AG09309 (cell line): ENCODE results near the gene DNAJC3.

Experiments used
- DNase-seq: peaks from one replicate; pipeline ENCODE4 v3.0.0-alpha.2; 2010; ENCODE audit warnings: low read depth
- H3K4me3 ChIP-seq: 2 replicates; pipeline ENCODE4 v1.5.1; 2011; ENCODE audit warnings: mild to moderate bottlenecking, low read depth, low read length, moderate library complexity; ENCODE audit not compliant: control insufficient read depth
- TF ChIP-seq, protein P1 (sequence below): IDR thresholded peaks from 2 replicates; pipeline ENCODE4 v1.5.1; 2011; ENCODE audit warnings: mild to moderate bottlenecking, low read depth, low read length, inconsistent platforms; ENCODE audit not compliant: insufficient read depth, control insufficient read depth; ENCODE audit errors: missing control alignments

Gene DNAJC3

DNA sequence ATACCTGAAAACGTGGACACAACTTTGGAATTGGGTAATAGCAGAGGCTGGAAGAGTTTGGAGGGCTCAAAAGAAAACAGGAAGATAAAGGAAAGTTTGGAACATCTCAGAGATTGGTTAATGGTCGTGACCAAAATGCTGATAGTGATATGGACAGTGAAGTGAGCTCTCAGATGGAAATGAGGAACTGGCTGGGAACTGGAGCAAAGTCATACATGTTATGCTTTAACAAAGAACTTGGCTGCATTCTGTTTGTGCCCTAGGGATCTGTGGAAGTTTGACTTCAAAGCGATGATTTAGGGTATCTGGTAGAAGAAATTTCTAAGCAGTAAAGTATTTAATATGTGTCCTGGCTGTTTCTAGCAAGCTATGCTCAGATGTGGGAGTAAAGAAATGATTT lies 136.2 kb downstream of the DNAJC3 start:
- TF ChIP-seq, protein P1, sequence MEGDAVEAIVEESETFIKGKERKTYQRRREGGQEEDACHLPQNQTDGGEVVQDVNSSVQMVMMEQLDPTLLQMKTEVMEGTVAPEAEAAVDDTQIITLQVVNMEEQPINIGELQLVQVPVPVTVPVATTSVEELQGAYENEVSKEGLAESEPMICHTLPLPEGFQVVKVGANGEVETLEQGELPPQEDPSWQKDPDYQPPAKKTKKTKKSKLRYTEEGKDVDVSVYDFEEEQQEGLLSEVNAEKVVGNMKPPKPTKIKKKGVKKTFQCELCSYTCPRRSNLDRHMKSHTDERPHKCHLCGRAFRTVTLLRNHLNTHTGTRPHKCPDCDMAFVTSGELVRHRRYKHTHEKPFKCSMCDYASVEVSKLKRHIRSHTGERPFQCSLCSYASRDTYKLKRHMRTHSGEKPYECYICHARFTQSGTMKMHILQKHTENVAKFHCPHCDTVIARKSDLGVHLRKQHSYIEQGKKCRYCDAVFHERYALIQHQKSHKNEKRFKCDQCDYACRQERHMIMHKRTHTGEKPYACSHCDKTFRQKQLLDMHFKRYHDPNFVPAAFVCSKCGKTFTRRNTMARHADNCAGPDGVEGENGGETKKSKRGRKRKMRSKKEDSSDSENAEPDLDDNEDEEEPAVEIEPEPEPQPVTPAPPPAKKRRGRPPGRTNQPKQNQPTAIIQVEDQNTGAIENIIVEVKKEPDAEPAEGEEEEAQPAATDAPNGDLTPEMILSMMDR: no peak
- no peak for DNase-seq
- no peak overlapping the region for H3K4me3 ChIP-seq

DNA sequence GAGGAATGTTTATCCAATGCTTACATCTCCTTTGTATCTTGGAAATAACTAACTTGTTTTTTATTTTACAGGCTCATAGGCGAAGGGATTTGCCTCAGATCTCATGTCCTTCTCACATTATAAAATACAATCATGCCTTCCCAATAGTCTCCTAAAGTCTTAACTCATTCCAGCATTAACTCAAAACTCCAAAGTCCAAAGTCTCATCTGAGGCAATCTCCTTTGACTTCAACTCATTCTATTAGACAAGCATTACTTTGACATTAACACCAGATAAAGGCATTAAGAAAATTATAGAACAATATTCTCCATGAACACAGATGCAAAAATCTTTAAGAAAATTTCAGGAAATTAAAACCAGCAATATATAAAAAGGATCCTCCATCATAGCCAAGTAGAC lies 137.6 kb downstream of the DNAJC3 start:
- H3K4me3 ChIP-seq: no peak overlapping the region
- TF ChIP-seq, protein P1: no peak
- DNase-seq: no peak

DNA sequence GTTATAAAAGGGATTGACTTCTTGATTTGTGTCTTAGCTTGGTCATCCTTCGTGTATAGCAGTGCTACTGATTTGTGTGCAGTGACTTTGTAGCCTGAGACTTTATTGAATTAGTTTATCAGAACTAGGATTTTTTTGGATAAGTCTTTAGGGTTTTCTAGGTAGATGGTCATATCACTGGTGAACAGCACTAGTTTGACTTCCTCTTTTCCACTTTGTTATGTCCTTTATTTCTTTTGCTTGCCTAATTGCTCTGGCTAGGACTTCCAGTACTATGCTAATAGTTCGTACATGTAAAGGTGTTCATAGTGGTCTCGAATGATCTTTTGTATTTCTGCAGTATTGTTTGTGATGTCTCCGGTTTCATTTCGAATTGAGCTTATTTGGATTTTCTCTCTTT lies 145.4 kb downstream of the DNAJC3 start:
- TF ChIP-seq, protein P1: no peak
- no peak overlapping the region for H3K4me3 ChIP-seq
- DNase-seq: no peak

DNA sequence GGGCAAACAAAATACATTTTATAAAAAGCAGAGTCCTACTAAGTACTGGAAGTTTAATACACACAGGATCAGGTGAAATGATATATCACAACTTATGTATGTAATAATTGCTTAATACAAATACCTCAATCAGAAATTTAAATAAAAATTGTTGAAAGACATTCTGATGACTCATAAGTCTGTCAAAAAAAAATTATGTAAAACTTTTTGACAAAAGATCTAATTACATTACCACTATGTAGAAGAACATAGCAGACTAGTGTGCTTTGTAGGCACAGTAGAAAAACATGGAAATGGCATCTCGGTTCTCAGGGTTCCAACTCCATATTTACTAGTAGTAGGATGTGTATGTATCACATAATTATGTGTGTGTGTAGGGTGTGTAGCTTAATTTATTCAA lies 156.2 kb downstream of the DNAJC3 start:
- DNase-seq: no peak
- H3K4me3 ChIP-seq: no peak overlapping the region
- TF ChIP-seq, protein P1: no peak

DNA sequence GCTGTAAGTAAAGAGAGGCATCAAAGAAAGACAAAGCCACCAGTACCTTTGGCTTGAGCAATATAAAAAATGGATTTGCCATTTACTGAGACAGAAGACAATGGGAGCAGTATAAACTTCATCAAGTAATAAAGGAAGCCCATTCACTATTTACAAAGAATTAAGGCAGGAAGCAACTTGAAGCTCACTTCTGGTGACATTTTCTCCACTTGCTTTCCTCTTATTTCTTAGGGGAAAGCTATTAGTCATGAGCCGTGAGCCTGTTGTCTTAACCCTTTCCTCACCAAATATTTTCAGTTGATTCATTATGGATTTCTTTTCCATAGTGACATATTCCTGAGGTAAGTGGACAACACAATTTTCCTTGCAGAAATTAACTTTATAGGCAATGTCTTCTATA lies 156.8 kb downstream of the DNAJC3 start:
- TF ChIP-seq, protein P1: no peak
- no peak for DNase-seq

DNA sequence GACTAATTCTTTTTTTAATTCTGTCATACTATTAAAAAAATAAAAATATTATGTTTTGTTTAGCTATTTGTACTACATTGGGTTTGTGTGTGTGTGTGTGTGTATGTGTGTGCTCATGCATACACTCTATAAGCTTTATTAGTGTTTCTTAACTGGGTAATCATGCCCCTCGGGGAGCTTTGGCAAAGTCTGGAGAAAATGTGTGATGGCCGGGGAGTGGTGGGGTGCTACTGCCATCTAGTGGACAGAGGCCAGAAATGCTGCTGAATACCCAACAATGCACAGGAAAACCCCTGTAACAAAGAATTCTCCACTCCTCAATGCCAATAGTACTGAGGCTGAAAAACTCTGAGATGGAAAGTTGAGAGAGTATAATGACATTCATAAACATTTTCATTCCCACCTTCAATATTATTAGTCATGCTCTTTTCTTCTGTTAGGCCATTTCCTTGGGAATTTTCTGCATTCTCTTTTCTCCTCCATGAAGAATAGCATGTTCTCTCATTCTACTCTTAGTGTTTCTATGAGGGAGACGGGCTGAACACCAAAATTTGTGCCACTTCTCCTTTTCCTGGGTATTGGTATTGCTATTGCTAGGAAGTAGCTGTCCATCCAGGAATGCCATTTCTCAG lies 157.3 kb downstream of the DNAJC3 start:
- no peak overlapping the region for H3K4me3 ChIP-seq
- peak; percentile 16 for DNase-seq
- TF ChIP-seq, protein P1: peak; percentile 89

More for the DNA sequence above, 156.8 kb downstream of the DNAJC3 start:
- H3K4me3 ChIP-seq: no peak overlapping the region
